Heart left ventricle (tissue), 13 donors: ENCODE measurements around the gene IQCC.

Experiments used
- CTCF ChIP-seq, 12 donors: fragments of 200-600 bp; sonication (generic) in 4 of 12; IDR thresholded peaks; one replicate each; pipeline versions ENCODE4 v1.5.0 to v1.8.0; 2018 to 2022; ENCODE audit warnings: antibody characterized with exemption in 12 of 12, mild to moderate bottlenecking in 5 of 12
- POLR2A ChIP-seq, 2 donors: fragments of 450-650 bp; IDR thresholded peaks; one replicate each; pipeline ENCODE4 v1.6.1; 2017; ENCODE audit warnings: antibody characterized with exemption in 2 of 2, mild to moderate bottlenecking in 2 of 2, moderate library complexity in 2 of 2
- donor health status: ischemic (EF 13 %, LVEDD 7.1; RV severe dilation, severe dysfunction).
- donor health status: DM: no; HTN: yes; CAD: no.
- donor health status: DM: no; HTN: no; CAD: no.
- donor health status: ischemic (EF 25% LVEDD 6.9; RV normal size, moderate dysfunction).
- donor health status: ischemic (EF 25% LVEDD 5.7; RV mildly dilated, moderate dysfunction).
- donor health status: ischemic (EF 35%, LVEDD 5.7; RV mildly dilated, moderate dysfunction).
- donor health status: nonischemic (EF 11% LVEDD 7.7; RV severe dilation, severe dysfunction).
- donor health status: DM: yes; HTN: yes; CAD: no.
- donor health status: PGD.
- donor health status: ischemic (EF 29% LVEDD 5.4; RV normal size, mild dysfunction).
- donor health status: nonischemic (EF 23%, LVEDD 6.1; RV moderate dilation, normal function).

GRCh38 chr1:32234792-32235191, 29.3 kb downstream of the IQCC start:
- TF ChIP-seq CTCF (IDR thresholded peaks at IDR 0.05) (no peak), POLR2A (IDR thresholded peaks at IDR 0.05) (no peak)
